Heart right ventricle (tissue), 16 donors: Measurements from ENCODE around the gene POLG. TPM values are rescaled to one million over a fixed set of nuclear protein-coding genes. Genes with fewer than 3 reads are reported as not detected.
A peak's percentile ranks its signal among the peaks of the same experiment; 100 is the strongest.

Experiments
- ATAC-seq, 8 donors: fragments of 200-7000 bp; cut with Tn5 transposase; one replicate each; pipeline ENCODE4 v1.9.1; 2020; ENCODE audit warnings: mild to moderate bottlenecking in 8 of 8, moderate library complexity in 8 of 8, moderate number of reproducible peaks in 1 of 8
- DNase-seq, 2 donors: peaks; one replicate each; pipeline ENCODE4 v3.0.0-alpha.2; 2020
- H3K27ac ChIP-seq, 10 donors: fragments of 200-600 bp; sonication (generic) in 2 of 10; one replicate each; pipeline versions ENCODE4 v1.5.0 to v1.8.0; 2020 to 2022; ENCODE audit warnings: mild to moderate bottlenecking in 3 of 10
- H3K27me3 ChIP-seq, 7 donors: fragments of 200-600 bp; one replicate each; pipeline ENCODE4 v1.8.0; 2021 to 2022; ENCODE audit warnings: mild to moderate bottlenecking in 2 of 7
- H3K36me3 ChIP-seq, 9 donors: fragments of 200-600 bp; sonication (generic) in 1 of 9; one replicate each; pipeline versions ENCODE4 v1.5.0 to v1.8.0; 2020 to 2022; ENCODE audit warnings: mild to moderate bottlenecking in 2 of 9
- H3K4me1 ChIP-seq, 9 donors: fragments of 200-600 bp; sonication (generic) in 1 of 9; one replicate each; pipeline versions ENCODE4 v1.5.0 to v1.8.0; 2020 to 2022; ENCODE audit warnings: mild to moderate bottlenecking in 4 of 9
- H3K4me3 ChIP-seq, 10 donors: fragments of 200-600 bp; sonication (generic) in 2 of 10; one replicate each; pipeline versions ENCODE4 v1.5.0 to v1.8.0; 2020 to 2022; ENCODE audit warnings: mild to moderate bottlenecking in 7 of 10, moderate library complexity in 2 of 10
- H3K9me3 ChIP-seq, 11 donors: fragments of 200-600 bp in 10 of 11; sonication (generic) in 2 of 11; one replicate each; pipeline versions ENCODE4 v1.5.0 to v1.8.0; 2013 to 2022; ENCODE audit warnings: mild to moderate bottlenecking in 2 of 11, control low read depth in 1 of 11, moderate library complexity in 1 of 11
- WGBS, 2 donors: extraction: QIAGEN DNeasy Blood & Tissue Kit; methylation state at CpG; one replicate each; pipeline ENCODE4 v1.1.7; 2013; ENCODE audit warnings: inconsistent platforms in 1 of 2; 5-methylcytosine and 5-hydroxymethylcytosine counted together
- intact Hi-C, 10 donors: fragments of 100-400 bp; cut with DNase I; formaldehyde crosslinking; loops; one replicate each; pipeline versions ENCODE4 v1.11.1 to v1.14.2; 2022
- polyA plus RNA-seq, 2 donors: library from polyadenylated mRNA; stranded (reverse); fragments of 200-250 nt; gene quantifications; one replicate each; pipeline ENCODE4 v1.2.3, GENCODE V29; 2013
- total RNA-seq, 10 donors: library from RNA; stranded (reverse); fragmentation: NEBNext Ultra II Directional in 3 of 10; extraction: Animal tissue kit (Norgen Biotek cat#: 25700) in 3 of 10; gene quantifications; one replicate each; pipeline versions ENCODE4 v1.2.1 to v1.2.4, GENCODE V29; 2021 to 2023
- TF ChIP-seq, protein P1 (sequence below), 9 donors: fragments of 200-600 bp; sonication (generic) in 2 of 9; IDR thresholded peaks; one replicate each; pipeline versions ENCODE4 v1.5.0 to v1.8.0; 2021 to 2022; ENCODE audit warnings: antibody characterized with exemption in 9 of 9, mild to moderate bottlenecking in 5 of 9, moderate library complexity in 1 of 9
- donor health status: Arrhythmogenic right ventricular cardiomyopathy.
- donor health status: ischemic (EF 13 %, LVEDD 7.1; RV severe dilation, severe dysfunction).
- donor health status: healthy with polysubstance abuse.
- donor health status: DM: no; HTN: yes; CAD: no.
- donor health status: DM: no; HTN: no; CAD: no.
- donor health status: ischemic (EF 25% LVEDD 6.9; RV normal size, moderate dysfunction).
- donor health status: ischemic (EF 25% LVEDD 5.7; RV mildly dilated, moderate dysfunction).
- donor health status: healthy.
- donor health status: DM: yes; HTN: yes; CAD: no.
- donor health status: Ischemic cardiomyopathy.
- donor health status: ischemic (EF 35%, LVEDD 5.7; RV mildly dilated, moderate dysfunction).
- donor health status: nonischemic (EF 11% LVEDD 7.7; RV severe dilation, severe dysfunction).
- donor health status: DM: yes; HTN: yes; CAD: no.
- donor health status: PGD.
- donor health status: ischemic (EF 29% LVEDD 5.4; RV normal size, mild dysfunction).
- donor health status: nonischemic (EF 23%, LVEDD 6.1; RV moderate dilation, normal function).

Gene POLG
- total and polyA plus RNA-seq, 12 donors, result 31.1 to 52.5 (median 34.7) TPM

GRCh38 chr15:89307046-89307587 lies 27.5 kb downstream of the POLG start:
- TF ChIP-seq, protein P1, sequence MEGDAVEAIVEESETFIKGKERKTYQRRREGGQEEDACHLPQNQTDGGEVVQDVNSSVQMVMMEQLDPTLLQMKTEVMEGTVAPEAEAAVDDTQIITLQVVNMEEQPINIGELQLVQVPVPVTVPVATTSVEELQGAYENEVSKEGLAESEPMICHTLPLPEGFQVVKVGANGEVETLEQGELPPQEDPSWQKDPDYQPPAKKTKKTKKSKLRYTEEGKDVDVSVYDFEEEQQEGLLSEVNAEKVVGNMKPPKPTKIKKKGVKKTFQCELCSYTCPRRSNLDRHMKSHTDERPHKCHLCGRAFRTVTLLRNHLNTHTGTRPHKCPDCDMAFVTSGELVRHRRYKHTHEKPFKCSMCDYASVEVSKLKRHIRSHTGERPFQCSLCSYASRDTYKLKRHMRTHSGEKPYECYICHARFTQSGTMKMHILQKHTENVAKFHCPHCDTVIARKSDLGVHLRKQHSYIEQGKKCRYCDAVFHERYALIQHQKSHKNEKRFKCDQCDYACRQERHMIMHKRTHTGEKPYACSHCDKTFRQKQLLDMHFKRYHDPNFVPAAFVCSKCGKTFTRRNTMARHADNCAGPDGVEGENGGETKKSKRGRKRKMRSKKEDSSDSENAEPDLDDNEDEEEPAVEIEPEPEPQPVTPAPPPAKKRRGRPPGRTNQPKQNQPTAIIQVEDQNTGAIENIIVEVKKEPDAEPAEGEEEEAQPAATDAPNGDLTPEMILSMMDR (IDR thresholded peaks at IDR 0.05), result no peak
- intact Hi-C loops, result loop anchor here in 3 of 10 donors (10.0 kb wide), 3 partner anchors 92 to 422 kb away; no protein-coding TSS in a partner anchor
- H3K36me3 ChIP-seq, result peaks cover 0 to 62% (median 0%) of the 10 kb centered on the region in 9 donors
- no peaks in the 10 kb centered on the region for H3K9me3 ChIP-seq
- ATAC-seq (no peak), DNase-seq (no peak)
- H3K27ac ChIP-seq, result no peak overlapping the region
- peaks cover 0 to 6% (median 0%) of the 10 kb centered on the region in 9 donors for H3K4me1 ChIP-seq
- 98% methylated on average over 2 of the region's 2 CpGs for WGBS, 2 donors
- H3K4me3 ChIP-seq, result no peak overlapping the region
- H3K27me3 ChIP-seq, result no peaks in the 10 kb centered on the region

DNA sequence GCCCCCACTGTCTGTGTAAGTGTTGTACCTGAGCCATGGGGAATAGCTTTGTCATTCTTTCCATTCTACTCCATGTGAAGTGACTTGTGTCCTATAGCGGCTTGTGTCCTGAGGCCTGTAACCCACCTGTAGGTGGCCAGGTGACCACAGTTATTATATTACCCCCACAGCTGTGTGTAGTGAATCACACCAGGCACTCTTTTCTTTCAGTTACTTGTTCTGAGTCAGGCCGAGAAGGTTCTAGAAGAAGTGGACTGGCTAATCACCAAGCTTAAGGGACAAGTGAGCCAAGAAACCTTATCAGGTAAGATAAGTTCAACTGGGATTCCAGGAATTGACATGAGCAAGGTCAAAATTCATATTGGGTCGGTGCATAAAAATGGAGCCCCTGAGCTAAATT lies 29.2 kb downstream of the POLG start:
- Histone ChIP-seq H3K4me1 (peaks cover 0 to 6% (median 0%) of the 10 kb centered on the region in 9 donors), H3K36me3 (peaks cover 0 to 78% (median 0%) of the 10 kb centered on the region in 9 donors), H3K4me3 (no peak overlapping the region), H3K9me3 (no peaks in the 10 kb centered on the region), H3K27ac (no peak overlapping the region), H3K27me3 (no peaks in the 10 kb centered on the region)
- no peak for DNase-seq
- WGBS, 2 donors, result 67 to 78% methylated on average over 3 of the region's 3 CpGs
- intact Hi-C loops, result loop anchor here in 3 of 10 donors (10.0 kb wide), 3 partner anchors 91 to 421 kb away; no protein-coding TSS in a partner anchor
- ATAC-seq, result peak in 2 of 8 donors; percentile 14 to 54
- TF ChIP-seq, protein P1 (IDR thresholded peaks at IDR 0.05), result no peak

DNA sequence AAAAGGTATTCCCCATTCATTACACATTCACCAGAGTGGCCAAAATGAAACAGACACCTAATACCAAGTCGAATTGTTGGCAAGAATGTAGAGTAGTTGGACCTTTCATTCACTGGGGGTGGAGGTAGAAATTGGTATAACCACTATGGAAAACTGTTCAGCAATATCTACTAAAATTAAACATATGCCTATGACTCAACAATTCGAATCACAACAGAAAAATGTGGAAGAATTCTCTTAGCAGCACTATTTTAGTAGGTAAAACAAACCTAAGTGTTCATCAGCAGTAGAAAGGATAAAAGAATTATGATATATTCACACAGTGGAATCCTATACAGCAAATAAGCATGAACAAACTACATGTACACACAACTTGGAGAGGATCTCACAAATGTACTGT lies 30.6 kb downstream of the POLG start:
- Histone ChIP-seq H3K4me1 (peaks cover 0 to 6% (median 0%) of the 10 kb centered on the region in 9 donors), H3K9me3 (peaks cover 0 to under 1% (median 0%) of the 10 kb centered on the region in 11 donors), H3K4me3 (no peak overlapping the region), H3K36me3 (peaks cover 0 to 85% (median 0%) of the 10 kb centered on the region in 9 donors), H3K27ac (no peak overlapping the region), H3K27me3 (no peaks in the 10 kb centered on the region)
- WGBS, 2 donors, result 96 to 99% methylated on average over 2 of the region's 2 CpGs
- intact Hi-C loops, result loop anchor here in 4 of 10 donors (5.0 to 10.0 kb wide), 4 partner anchors 89 to 419 kb away; no protein-coding TSS in a partner anchor
- ATAC-seq, result no peak
- DNase-seq, result no peak
- TF ChIP-seq, protein P1 (IDR thresholded peaks at IDR 0.05), result no peak

DNA sequence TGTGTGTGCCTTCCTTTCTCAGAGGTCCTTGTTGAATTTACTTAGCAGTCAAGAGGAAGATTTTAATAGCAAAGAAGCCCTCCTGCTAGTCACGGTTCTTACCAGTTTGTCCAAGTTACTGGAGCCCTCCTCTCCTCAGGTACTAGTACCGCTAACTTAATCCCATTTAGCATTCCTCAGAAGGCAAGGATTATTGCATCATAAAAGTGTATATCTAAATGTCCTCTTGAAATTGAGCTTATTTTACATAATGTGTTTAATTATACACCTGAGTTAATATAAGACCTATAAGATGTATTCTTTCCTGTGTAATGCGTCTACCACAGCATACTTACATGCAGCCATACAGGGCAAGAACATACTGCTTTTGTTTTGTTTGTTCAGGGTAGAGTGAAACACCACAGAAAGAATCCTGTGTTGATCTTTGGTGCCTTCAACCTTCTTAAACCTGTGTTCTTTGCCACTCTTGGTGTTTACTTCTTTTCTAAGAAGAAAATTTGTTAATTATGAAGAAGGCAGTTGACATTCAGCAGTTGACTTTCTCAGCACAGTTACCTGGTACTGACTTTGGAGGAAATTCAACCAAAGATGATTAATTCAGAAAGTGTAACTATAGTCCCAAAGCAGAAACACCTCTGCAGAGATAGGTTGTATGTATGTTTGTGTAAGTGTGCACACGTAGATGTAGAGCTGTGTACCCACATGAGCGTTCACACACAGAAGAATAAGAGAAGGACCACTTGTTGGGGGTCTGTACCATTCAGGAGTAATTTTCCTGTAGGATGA lies 33.1 kb downstream of the POLG start:
- DNase-seq (no peak), ATAC-seq (no peak)
- 86 to 96% methylated on average over 5 of the region's 5 CpGs for WGBS, 2 donors
- TF ChIP-seq, protein P1 (IDR thresholded peaks at IDR 0.05), result no peak
- intact Hi-C loops, result loop anchor here in 4 of 10 donors (5.0 to 10.0 kb wide), 4 partner anchors 87 to 417 kb away; no protein-coding TSS in a partner anchor
- no peak overlapping the region for H3K4me3 ChIP-seq
- no peak overlapping the region for H3K27ac ChIP-seq
- H3K4me1 ChIP-seq, result peaks cover 0 to 6% (median 0%) of the 10 kb centered on the region in 9 donors
- no peaks in the 10 kb centered on the region for H3K27me3 ChIP-seq
- peaks cover 0 to 8% (median 0%) of the 10 kb centered on the region in 11 donors for H3K9me3 ChIP-seq
- H3K36me3 ChIP-seq, result peaks cover 0 to 68% (median 0%) of the 10 kb centered on the region in 9 donors
